Amygdala (tissue), 56 donors: Measurements from ENCODE around the gene HS2ST1.

Experiments
- DNase-seq, 56 donors: peaks; one replicate each; lab custom pipeline; 2025; lab: John Stamatoyannopoulos, UW

The HS2ST1 gene

GRCh38 chr1:87131809-87132283, 217.4 kb downstream of the HS2ST1 start:
- peak; percentile 21 to 86 (median 69) for DNase-seq

GRCh38 chr1:87132284-87132870, 217.9 kb downstream of the HS2ST1 start:
- DNase-seq = no peak

GRCh38 chr1:87134061-87134460, 219.6 kb downstream of the HS2ST1 start:
- DNase-seq = peak in 45 of 56 donors; percentile 9 to 81 (median 48)

DNA sequence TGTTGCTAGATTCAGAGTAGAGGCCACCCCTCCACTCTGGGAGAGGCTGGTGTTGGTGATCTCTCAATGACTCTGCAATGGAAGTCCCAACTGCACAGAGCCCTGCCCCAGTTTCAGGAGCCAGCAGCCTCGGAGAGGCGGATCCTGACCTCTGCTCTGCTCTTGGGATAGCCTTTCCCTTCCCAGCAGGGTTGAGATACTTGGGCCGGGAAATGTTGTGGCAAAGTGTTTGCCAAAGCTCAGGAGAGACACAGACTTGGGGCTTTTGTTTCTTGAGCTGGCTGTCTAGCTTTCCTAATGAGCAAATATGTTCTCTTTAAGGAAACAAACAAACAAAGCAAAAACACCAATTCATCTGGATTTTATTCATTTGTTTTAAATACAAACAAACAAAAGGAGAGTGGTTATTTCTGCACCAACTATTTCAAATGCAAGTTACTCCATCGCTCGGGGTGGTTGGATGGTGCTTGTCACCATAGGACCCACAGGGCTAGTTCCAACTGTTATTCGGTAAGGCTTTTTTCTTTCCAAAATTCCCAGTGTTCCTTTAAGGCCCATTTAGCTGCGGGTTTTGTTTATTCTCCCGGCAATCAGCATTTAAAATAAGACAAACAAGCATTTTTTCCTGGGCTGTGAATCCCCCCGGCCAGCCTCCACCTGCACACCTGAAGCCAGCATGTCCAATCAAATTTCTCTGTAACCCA, 220.3 kb downstream of the HS2ST1 start:
- DNase-seq = peak in 40 of 56 donors; percentile 6 to 68 (median 32)

DNA sequence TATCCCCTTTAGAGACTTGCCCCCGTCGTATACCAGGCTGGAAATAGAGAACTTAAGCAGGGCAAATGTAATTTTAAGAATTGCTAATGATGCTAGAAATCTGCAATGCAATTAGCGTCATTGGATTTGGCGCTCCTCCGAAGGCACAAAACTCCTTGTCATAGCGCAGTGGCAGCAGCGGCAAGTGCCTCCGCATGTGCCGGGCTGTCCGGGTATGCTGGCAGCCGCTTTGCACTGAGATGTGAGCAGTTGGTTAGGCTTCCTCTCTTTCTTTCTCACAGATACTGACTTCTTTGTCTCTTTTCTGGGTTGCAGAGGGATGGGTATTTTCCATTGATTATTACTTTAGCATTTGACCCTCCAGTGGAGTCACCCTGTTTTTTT, 220.9 kb downstream of the HS2ST1 start:
- DNase-seq = peak in 41 of 56 donors; percentile 7 to 74 (median 41)

- DNase-seq = no peak
Measured at GRCh38 chr1:87136607-87137341, 222.3 kb downstream of the HS2ST1 start.

- DNase-seq = no peak
Measured at GRCh38 chr1:87137342-87137739, 222.9 kb downstream of the HS2ST1 start.

GRCh38 chr1:87140831-87141540, 226.6 kb downstream of the HS2ST1 start:
- DNase-seq = no peak

DNA sequence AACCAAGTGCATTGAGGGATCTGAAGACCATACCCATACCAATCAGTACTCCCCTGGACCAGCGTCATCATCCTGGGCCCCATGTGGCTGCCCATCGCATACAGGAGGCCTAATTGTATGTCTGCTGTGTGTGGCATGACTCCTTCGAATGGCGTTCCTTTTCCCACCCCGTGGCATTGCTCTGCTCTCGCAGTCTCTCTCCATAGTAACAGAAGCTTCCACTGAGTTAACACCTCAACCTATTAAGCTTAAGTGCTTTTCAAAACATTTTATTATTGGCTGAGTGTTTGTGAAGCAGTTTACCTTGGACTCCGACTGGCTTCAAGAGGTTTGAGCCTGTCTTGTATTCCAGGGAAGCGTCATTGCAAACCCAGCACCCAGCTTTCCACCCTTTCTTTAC, 227.1 kb downstream of the HS2ST1 start:
- no peak for DNase-seq

DNA sequence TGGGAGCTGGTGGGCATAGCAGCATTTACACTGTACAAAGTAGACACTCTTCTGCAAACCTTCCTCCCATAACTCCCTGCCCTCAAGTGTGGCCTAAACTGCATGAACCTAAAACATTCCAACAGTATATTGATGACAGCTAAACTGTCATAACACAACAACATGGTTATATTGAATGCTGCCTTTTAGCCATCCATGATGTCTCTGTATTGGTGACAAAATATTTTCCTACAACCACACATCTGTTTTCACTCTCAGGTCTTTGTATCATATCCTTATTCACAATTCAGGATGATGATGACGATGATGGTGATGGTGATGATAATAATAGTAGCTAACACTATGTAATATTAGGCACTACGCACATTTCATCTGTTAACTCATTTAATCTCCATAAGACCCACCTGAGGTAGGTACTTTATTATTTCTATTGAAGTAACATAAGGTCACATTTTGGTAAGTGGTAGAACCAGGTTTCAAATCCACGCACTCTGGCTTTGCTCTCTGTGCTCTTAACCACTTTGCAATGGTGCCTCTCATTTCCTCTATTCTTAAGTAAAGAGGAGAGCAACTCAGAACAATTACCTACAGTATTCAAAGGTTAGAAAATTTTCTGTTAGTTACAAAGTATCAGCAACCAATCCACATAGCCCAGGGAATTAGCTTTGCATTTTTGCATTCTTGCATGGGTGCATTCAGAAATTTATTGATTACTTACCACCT, 229.1 kb downstream of the HS2ST1 start:
- DNase-seq = no peak

DNA sequence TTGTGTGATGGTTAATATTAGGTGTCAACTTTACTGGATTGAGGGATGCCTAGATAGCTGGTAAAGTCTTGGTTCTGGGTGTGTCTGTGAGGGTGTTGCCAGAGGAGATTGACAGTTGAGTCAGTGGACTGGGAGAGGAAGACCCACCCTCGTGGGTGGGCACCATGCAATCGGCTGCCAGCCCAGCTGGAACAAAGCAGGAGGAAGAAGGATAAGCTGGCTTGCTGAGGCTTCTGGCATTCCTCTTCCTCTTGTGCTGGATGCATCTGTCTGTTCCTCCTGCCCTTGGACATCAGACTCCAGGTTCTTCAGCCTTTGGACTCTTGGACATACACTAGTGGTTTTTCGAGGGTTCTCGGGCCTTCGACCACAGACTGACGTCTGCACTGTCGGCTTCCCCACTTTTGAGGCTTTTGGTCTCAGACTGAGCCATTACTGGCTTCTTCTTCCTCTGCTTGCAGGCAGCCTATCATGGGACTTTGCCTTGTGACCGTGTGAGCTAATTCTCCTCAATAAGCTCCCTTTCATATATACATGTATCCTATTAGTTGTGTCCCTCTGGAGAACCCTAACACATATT, 230.0 kb downstream of the HS2ST1 start:
- DNase-seq = no peak

DNA sequence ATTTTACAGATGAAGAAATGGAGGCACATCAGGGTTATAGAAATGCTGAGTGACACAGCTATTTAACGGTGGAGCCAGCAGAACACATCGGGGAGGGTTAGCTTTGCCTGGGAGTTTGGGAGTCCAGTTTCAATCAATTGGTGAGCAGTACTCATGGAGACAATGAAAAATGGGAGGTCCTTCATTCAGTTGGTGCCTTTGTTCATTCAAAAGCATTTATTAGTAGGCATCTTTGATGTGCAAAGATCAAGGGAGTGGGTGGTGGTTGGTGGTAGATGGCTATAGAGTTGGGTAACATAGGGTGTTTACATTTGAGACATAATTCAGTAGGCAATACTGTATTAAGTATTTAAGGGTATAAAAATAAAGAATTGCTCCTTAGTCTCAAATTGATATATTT, 230.5 kb downstream of the HS2ST1 start:
- no peak for DNase-seq

GRCh38 chr1:87146538-87146937, 232.1 kb downstream of the HS2ST1 start:
- DNase-seq = no peak

DNA sequence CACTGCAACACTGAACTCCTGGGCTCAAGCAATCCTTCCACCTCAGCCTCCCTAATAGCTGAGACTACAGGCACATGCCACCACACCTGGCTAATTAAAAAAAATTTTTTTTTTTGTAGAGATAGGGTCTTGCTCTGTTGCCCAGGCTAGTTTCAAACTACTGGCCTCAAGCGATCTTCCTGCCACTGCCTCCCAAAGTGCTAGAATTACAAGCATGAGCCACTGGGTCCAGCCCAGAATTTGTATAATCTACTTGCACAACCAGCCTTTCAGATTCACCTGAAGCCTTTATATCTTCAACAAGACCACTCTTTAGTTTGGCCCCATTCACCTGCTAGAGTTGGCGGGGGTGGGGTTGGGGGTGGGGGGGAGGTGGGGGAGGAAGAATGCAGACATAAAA, 232.6 kb downstream of the HS2ST1 start:
- DNase-seq = no peak

GRCh38 chr1:87147851-87148250, 233.4 kb downstream of the HS2ST1 start:
- no peak for DNase-seq

DNA sequence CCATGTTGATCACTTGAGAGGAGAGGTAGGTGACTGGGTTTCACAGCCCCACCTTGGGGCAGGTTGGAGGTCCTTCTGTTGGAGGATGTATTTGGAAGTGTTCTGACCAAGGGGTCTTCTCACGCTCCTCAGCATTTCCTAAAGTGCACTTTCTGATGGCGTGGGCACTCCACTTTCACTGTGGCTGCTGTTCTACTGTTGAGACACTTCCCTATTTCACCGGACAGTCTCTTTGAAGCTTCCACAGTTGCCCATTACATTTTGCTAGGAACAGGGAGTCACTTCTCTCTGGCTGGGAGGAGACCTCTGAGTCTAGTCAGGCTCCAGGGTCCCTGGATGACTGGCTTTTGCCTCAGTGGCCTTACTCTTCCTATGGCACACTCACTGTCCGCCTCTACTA, 234.2 kb downstream of the HS2ST1 start:
- DNase-seq = no peak

GRCh38 chr1:87149241-87150041, 235.0 kb downstream of the HS2ST1 start:
- peak in 15 of 56 donors; percentile 6 to 46 (median 18) for DNase-seq

- DNase-seq = no peak
Measured at GRCh38 chr1:87150143-87150542, 235.7 kb downstream of the HS2ST1 start.
